HPDE6-E6E7 (cell line): ENCODE results near the gene URM1.
"Not testable (repeated sequence)": the region's sequence is repeated elsewhere in the genome, so short reads cannot be mapped to it uniquely, and the experiment has no call there.

Experiments used
- DNase-seq: peaks from one replicate; pipeline ENCODE4 v3.0.0; 2011; ENCODE audit warnings: missing footprints; ENCODE audit errors: extremely low spot score

URM1 gene

DNA sequence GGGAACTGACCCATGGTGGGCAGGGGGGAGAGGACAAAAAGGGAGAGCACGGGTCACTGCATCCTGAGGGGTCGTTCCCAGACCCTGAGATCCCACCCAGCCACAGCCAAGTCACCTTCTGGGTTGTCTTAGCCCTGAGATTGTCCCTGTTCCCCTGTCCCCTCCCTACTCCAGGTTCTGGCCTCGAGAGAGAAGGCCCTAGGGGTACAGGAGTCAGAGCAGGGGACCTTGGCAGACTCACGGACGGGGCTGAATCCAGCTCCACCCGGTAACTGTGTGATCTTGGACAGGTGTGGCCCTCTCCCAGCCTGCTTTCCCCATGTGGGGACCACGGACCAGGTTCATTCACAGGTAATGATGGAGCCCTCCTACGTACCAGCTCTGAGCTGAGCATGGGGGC lies 38.3 kb downstream of the URM1 start:
- DNase-seq: no peak

DNA sequence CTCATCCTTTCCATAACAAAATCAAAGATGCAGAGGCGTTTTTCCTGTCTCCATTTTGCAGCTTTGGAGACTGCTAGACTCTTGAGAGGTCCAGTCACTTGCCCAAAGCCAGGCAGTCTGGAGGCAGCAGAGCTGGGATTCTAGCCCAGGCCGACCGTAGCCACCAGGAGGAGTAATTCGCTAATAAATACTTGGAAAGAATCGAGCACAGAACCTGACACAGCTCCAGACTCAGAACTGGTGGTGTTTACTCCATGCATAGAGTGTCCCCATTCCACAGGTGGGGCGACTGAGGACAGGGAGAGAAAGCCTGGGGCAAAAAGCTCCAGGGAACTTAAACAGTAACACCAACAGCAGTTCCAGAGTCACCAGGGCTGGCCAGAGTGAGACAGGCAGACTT lies 38.8 kb downstream of the URM1 start:
- no peak for DNase-seq

DNA sequence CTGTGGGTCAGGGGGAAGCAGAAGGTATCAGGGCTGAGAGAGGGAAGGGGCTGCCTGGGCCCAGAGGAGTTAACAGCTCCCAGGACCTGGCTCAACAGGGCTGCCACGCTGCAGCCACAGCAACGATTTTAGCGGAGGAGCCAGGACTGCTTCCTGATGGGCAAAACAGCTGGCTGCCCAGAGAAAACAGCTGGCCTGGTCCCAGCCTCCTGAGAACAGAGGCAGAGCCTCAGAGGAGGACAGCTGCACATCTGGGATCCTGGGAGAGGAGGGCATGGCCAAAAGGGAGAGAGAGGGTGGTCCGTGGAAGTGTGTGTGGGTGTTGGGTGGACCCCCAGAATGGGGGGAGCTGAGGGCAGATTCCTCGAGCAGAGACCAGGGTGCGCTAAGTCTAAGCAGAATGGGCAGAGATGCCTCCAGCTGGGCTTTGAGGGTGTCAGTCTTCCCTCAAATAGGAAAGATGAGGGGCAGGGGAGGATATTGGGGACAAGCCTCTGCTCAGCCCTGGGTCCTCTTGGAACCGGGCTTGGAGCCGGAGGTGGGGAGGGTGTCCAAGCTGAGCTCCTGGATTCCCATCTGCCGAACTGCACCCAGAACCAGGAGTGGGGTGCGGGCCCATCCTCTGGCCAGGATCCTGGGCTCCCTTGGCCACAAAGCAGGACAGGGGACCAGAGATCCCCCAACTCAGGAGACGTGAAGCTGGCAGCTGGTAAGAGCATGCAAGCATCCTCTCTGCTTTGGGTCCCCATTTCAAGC lies 40.4 kb downstream of the URM1 start:
- no peak for DNase-seq

DNA sequence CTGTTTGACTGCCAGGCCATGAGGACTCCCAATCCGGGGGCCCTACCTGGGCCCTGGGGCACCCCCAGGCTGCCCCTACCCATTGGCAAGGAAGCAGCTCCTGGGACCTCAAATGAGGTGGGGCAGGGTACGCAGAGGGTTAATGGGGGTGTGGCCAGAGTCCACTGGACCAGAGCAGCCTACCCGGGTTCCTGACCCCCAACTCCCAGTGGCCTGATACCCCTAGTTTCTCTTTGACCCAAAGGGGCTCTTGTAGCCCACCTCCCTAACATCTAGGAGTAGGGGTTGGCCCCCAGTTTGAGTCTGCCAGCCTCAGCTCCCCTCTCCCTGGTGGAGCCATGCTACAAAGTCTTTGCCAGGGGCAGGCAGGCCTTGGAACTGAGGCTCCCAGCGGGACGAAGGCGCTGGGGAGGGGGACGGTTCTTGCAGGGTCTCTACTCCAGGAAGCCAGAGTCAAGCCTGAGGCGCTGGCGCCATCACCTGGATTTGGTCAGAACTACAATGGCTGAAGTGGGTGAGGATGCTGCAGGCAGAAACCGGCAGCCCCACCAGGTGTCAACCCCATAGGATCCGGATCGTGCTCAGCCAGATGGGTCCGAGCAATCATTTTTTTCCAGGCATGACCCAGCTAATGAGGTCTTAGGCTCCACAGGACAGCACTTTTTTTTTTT lies 41.1 kb downstream of the URM1 start:
- DNase-seq: no peak

DNA sequence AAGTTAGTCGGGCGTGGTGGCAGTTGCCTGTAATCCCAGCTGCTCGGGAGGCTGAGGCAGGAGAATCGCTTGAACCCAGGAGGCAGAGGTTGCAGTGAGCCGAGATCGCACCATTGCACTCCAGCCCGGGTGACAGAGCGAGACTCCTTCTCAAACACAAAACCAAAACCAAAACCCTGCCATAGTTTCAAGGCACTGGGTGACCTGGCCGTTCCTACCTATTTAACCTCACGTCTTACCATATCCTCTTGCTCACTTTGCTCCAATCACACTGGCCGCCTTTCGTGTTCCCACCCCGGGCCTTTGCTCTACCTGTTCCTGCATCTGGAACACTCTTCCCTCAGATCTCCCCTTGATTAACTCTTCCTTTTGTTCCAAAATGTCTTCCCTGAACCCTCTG lies 42.6 kb downstream of the URM1 start:
- DNase-seq: not testable (repeated sequence)

DNA sequence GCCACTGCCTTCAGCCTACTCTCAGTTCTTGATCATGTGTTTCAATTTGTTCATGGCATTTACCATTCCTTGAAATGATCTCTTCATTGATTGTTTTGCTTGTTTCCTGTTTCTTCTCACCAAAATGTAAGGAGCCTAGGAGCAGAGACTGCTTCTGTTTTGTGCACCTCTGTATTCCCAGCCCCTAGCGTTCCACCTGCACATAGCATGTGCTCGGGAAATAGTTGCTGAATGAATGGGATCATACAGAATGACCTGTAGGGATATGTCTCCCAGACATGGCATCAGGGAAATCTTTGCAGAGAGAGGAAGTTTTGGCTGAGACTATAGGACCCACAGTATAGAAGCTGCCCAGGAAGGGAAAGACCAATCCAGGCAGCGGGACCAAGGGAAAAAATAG lies 43.3 kb downstream of the URM1 start:
- no peak for DNase-seq

DNA sequence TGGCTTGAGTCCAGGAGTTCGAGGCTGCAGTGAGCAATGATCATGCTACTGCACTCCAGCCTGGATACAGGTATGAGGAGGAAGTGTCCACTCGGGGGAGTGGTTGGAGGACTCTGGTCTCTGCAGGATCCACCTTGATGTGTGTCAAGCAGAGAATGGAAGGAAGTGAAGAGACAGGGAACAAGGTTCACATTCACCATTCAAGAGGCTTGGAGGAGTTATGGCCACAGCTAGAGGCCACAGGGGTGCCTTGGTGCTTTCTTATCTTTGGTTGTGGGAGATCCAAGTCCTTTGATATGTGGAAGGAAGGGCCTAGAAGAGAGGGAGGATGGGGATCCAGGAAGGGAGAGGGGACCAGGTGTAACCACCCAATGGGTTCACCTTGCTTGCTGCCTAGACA lies 44.1 kb downstream of the URM1 start:
- no peak for DNase-seq

DNA sequence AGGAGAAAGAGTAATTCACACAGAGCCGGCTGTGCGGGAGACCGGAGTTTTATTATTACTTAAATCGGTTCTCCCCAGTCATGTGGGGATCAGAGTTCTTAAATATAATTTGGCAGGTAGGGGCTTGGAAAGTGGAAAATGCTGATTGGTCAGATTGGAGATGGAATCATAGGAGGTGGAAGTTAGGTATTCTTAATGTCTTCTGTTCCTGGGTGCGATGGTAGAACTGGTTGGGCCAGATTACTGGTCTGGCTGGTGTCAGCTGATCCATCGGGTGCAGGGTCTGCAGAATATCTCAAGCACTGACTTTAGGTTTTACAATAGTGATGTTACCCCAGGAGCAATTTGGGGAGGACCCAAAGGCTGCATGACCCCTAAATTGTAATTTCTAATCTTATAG lies 44.8 kb downstream of the URM1 start:
- DNase-seq: no peak

DNA sequence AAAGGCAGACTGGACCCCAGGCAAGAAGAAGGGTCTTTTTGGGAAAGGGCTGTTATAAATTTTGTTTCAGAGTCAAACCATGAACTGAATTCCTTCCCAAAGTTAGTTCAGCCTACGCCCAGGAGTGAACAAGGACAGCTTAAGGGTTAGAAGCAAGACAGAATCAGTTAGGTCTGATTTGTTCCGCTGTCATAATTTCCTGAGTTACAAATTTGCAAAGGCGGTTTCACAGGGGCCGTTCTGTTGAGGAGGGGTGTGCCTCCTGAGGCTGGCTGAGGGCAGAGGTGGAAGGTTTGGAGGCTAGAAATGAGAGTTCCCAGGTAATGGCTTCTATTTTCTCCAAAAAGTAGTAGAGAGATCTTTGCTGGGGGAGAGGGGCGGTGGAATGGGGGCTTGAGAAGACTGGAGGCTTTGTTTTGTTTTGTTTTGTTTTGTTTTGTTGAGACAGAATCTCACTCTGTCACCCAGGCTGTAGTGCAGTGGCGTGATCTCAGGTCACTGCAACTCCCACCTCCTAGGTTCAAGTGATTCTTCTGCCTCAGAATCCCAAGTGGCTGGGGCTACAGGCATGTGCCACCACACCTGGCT lies 45.4 kb downstream of the URM1 start:
- DNase-seq: no peak

DNA sequence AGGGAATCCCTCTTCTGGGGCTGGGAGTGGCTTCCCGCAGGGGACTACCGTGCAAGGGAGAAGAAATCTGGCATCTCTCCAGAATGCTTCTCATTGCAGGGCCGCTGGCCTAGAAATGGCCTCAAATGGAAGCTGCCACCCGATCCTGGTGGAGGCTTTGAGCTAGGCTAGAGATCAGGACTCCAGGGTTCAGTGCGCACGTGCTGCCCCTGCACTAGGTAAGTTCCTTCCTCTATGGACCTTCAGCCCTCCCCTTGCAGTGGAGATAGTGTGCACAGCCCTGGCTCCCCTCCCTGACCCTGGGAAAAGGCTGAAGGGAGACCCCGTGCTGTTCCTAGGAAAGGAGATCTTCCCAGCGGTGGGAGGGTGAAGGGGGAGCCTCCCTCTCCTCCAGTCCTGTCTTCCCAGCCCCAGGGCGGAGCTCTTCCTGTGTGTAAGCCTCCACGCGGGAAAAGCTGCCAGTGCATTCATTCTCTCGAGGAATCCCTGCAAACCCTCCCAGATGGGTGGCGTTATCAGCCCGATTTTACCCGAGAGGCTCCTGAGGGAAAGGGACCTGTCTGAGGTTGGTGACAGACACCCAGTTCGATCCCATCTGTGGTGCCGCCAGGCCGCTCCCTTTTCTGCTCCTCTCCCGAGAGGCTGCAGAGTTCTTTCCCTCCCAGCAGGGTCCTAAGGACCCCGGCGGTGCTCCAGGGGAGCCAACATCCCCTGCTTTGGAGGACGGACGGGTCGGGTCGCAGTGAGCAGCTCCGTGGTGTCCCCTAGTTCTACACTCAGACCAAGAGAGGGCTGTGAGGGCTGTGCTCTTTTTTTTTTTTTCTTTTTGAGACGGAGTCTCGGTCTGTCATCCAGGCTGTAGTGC lies 48.1 kb downstream of the URM1 start:
- no peak for DNase-seq

DNA sequence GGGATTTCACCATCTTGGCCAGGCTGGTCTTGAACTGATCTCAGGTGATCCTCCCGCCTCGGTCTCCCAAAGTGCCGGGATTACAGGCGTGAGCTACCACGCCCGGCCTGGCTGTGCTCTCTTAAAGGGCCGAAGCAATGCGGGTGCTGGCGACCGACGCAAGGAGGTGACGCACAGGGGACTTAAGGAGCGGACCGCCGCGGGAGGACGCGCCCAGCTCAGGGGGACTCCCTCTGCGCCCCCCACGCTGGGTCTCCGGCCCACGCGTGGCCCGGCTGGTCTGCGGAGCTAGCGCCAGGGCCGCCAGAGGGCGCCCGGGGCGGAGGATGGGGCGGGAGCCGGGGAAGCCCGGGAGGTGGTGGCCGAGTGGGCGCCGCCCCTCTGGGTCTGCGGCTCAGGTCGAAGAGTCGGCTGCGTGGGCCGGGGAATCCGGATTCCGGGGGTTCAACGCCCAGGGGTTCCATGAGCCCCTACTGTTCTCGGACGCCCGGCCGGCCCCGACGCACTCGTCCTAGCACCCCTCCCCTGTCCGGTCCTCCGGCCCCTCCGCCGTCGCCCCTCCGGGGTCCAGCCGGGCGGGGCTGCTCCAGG lies 49.0 kb downstream of the URM1 start:
- peak; percentile 64 for DNase-seq

DNA sequence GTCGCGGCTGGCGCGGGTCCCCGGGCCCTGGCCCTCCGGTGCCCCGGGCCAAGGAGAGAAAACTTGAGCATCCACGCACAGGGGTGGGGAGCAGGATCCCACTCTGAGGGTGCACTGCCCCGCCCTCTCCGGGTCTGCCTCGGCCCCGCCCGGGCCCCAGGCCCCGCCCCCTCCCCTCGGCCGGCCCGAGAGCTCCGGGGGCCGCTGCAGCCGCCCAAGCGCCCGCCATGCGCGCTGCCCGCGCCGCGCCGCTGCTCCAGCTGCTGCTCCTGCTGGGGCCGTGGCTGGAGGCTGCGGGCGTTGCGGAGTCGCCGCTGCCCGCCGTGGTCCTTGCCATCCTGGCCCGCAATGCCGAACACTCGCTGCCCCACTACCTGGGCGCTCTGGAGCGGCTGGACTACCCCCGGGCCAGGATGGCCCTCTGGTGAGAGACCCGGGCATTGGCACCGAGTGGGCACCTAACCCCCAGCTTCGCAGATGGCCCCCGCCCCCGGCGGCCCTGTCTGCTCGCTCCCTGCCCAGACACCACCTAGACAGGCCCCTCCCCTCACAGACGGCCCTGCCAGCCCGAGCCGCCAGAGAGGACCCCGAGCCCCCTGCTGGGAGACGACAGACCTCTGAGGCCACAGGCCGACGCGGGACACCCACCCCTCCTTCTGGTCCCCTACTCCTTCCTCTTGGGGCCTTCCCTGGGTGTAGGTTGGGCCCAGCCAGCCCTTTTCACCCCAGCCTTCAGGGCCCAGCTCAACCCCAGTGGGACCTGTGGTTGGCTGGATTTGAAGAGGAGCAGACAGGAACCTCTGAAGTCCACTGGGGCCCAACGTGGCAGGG lies 49.7 kb downstream of the URM1 start, which contains the start of gene CERCAM:
Gene CERCAM, plus strand, starts transcription at position 207 of the 831 bp plus-strand sequence. Its CDS starts 21 bp downstream, at position 228.
- DNase-seq: peak; percentile 48

DNA sequence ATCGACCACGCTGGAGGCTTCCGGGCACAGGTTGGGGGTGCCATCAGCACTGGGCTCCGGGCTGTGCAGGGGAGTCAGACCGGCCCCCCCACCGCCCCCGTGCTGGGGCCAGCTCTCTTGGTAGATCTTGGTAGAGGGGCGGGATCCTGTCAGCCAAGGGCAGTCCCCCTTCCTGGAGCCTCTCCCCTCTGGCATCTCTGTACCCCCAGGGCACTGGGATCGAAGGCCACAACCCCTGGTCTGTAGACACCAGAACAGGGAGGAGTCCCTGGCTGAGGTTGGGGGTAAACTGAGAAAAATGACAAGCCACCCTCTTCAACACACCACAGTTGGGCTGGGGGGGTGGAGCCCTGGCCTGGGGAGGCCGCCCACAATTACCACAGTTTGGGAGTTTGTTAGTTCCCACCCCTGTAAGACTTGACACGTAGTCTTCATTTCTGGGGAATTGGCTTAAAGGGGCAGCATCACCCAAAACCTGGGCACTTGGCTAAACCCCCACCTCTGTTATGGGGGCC lies 50.4 kb downstream of the URM1 start:
- DNase-seq: no peak

DNA sequence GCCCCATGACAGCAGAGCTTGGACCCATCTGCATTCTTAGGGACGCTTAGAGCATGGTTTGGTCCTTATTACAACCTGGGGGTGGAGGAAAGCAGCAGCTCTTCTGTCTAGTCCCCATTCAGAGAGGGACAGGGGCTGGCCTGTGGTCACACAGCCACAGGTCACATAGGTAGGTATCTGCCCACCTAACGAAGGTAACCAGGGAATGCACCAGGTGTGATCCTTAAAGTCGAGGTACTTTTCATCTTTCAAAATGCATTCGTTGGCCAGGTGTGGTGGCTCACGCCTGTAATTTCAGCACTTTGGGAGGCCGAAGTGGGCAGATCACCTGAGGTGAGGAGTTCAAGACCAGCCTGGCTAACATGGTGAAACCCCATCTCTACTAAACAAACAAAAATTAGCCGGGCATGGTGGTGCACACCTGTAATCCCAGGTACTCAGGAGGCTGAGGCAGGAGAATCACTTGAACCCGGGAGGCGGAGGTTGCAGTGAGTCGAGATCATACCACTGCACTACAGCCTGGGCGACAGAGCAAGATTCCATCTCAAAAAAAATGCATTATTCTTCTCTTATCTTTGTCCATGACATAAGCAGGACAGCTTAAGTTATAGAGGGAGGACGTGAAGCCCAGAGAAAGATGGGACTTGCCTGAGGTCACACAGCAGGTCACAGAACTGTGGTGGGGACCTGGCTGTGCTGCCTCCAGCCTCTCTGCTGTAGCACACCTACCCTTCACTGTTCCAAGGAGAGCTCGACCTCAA lies 51.0 kb downstream of the URM1 start:
- not testable (repeated sequence) for DNase-seq

DNA sequence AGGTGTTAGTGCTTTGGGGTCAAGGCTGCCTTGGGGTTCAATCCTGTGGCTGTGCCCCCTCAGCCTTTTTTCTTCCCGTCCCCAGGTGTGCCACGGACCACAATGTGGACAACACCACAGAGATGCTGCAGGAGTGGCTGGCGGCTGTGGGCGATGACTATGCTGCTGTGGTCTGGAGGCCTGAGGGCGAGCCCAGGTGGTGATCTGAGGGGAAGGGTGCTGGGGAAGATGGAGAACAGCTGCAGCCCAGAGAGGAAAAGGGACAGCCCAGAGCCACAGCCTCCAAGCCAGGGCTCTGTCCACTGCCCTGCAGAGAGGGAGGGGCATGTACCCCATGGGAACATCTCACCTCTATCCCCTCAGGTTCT lies 51.6 kb downstream of the URM1 start:
- DNase-seq: no peak

DNA sequence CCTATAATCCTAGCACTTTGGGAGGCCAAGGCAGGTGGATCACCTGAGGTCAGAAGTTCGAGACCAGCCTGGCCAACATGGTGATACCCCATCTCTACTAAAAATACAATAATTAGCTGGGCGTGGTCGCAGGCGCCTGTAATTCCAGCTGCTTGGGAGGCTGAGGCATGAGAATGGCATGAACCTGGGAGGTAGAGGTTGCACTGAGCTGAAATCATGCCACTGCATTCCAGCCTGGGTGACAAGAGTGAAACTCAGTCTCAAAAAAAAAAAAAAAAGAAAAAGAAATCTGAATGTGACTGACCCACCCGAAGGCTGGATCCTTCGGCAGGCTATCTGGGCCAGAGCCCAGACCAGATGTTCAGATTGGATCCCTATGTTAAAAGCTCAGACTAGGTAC lies 52.2 kb downstream of the URM1 start:
- not testable (repeated sequence) for DNase-seq

DNA sequence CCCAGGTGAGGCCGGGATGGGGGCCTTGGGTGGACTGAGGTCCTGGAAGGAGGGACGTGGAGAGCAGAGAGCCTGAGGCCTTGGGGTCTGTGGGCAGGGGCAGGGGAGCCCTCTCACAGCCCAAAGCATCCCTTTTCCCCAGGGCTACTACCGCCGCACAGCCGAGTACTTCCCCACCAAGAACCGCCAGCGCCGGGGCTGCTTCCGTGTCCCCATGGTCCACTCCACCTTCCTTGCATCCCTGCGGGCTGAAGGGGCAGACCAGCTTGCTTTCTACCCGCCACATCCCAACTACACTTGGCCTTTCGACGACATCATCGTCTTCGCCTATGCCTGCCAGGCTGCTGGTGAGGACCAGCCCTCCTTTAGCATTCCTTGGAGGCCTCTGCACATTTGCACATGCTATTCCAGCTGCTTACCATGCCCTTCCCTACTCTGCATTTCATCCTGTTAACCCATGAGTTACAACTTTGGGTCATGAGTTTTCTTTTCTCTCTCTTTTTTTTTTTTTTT lies 53.1 kb downstream of the URM1 start:
- no peak for DNase-seq

DNA sequence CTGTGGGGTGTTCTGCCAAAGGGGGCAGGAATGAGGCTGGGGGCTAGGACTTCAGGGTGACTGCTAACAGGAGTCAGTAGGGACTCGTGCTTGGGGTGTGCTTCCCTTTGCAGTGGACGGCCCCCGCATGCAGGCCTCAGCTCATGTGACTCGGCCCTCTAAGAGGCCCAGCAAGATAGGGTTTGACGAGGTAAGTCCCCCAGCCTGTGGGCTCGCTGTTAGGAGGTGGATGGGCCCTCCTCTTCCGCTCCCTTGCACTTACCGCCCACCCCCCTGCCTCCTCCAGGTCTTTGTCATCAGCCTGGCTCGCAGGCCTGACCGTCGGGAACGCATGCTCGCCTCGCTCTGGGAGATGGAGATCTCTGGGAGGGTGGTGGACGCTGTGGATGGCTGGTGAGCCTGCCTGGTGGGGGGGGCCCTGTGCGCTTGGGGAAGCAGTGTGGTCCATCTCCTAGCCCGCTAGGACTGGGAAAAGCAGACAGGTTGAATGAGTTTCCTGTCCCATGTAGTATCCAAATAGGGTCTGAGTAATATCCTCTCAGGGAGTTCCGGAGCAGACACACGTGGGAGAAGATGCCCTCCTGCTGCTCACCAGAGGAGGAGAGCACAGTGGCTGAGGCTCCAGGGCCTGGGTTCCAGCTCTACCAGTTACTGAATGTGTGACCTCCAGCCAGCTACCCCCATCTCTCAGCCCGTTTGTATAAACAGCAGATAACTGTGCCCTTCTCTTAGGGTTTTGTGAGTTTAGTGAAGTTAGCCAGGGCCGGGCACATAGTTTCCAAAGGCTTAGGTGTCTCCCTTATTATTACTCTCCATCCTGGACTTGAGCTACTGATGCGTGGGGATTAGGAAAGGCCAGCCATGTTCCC lies 57.7 kb downstream of the URM1 start:
- DNase-seq: no peak
